Hematopoietic multipotent progenitor cell (in vitro differentiated cells): ENCODE measurements around the gene SCG2. TPM values are rescaled to one million over a fixed set of nuclear protein-coding genes. Genes with fewer than 3 reads are reported as not detected.

Source experiments
- DNase-seq, 3 donors: peaks; one replicate each; pipeline ENCODE4 v3.0.0-alpha.2; 2011 to 2015; ENCODE audit warnings: low read depth in 2 of 3, low spot score in 2 of 3
- total RNA-seq: library from RNA; depleted of rRNA; stranded (reverse); fragments of >200 nt; gene quantifications from one replicate; pipeline ENCODE4 v1.2.3, GENCODE V29; 2012

SCG2 gene
- total RNA-seq, 1 donor = not detected

GRCh38 chr2:223578846-223579245, 23.3 kb downstream of the SCG2 start:
- no peak for DNase-seq

DNA sequence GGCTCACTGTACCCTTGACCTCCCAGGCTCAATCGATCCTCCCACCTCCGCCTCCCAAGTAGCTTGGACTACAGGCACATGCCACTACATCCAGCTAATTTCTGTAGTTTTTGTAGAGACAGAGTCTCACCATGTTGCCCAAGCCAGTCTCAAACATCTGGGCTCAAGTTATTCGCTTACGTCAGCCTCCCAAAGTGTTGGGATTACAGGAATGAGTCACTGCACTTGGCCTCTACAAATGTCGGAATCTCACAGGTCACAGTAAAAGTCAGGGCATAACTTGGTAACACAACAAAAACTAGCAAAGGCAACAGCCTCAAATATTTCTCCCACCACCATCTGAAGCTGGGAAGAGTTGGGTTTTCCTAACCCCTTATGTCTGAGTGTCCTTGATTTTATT, 25.3 kb downstream of the SCG2 start:
- no peak for DNase-seq

GRCh38 chr2:223570784-223571183, 31.4 kb downstream of the SCG2 start:
- DNase-seq = no peak

DNA sequence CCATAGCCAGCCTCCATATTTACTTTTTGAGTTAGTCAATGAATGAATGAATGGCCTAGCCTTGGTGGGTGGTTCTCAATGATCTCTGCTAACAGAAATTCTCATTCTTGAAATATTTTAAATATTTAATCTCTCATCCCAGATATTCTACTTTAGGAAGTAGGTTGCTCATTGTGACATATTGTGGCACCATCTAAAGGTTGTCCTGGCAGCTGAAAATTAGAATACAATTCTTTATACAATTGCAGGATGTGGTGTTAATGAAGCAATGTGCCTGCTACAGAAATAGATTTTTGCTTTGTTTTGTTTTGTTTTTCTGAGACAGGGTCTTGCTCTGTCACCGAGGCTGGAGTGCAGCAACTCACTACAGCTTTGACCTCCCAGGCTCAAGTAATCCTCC, 35.8 kb downstream of the SCG2 start:
- DNase-seq = no peak

DNA sequence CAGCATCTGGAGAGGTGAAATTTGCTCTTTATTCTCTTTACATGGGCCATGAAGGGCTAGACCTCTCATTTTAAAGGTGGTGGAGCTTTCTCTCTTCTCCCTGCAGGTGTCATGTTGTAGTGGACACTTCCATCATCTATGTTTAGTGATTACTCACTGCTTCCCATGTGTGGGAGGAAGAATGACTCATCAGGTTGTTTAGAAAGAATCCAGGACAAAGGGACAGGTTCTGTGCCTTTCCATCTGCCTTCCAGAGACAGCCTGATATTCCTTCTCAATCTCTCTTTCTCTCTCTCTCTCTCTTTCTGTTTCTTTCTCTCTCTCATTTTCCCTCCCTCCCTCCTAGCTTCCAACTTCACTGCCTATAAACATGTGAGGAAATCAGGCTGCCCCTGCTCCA, 38.7 kb downstream of the SCG2 start:
- no peak for DNase-seq

DNA sequence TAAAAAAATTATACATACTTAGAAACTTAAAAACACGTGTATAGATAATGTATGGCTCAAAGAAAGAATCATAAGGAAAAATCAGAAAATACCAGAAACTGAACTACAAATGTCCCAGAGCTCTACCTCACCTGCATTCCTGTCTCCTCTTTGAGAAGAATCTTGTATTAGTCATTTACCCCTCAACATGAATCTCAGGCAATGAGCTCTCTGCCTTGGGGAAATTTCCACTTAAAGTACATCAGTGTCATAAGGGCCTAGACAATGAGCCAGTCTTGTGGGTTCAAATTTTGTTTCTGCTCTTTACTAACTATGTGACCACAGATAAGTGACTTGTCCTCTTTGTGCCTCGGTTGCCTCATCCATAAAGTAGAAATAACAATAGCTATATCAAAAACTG, 40.1 kb downstream of the SCG2 start:
- no peak for DNase-seq

DNA sequence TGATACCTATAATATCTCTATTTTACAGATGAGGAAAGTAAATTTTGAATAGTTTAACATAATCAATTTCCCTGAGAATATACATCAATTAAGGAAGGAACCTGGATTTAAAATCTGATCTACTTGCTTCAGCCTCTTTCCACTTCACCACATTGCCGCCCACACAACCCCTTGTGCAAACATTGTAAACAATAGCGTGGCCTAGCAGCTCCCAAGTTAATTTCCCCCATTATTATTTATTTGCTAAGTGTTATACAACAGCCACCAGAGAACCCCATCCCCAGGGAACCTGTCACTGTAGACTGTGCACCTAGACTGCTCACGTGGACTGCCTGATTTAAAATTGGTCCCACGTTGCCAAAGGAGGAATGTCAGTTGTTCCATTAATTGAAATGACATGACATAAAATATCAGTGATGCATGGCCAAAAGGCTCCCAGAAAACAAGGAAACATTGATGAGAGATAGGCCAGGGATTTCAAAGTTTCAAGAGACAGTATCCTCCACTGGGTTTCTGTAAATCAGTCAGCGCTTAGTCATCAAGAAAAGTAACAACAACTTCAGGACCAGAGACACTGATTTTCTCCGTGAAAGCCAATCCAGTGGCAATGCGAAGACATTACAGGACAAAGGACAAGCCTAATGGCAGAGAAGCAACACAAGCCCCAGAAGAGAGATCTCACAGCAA, 41.3 kb downstream of the SCG2 start:
- no peak for DNase-seq

GRCh38 chr2:223558970-223559369, 43.2 kb downstream of the SCG2 start:
- DNase-seq = no peak

DNA sequence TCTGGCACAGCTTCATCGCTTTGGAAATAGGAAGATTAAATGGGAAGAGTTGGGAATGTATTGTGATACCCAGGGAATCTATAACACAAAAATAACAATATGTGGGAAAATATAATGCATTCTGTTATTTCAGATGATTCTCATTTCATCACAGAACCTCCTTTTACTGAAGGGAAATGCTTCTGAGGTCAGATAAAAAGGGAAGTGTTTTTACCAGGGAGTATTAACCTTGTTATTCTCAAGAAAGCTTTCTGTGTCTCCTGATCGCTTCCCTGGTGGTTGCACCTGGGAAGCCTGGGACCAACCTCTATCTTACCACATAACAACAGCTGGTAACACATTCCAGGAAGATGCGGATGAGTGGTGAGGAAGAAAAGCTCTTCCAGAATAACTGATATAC, 47.2 kb downstream of the SCG2 start:
- no peak for DNase-seq

DNA sequence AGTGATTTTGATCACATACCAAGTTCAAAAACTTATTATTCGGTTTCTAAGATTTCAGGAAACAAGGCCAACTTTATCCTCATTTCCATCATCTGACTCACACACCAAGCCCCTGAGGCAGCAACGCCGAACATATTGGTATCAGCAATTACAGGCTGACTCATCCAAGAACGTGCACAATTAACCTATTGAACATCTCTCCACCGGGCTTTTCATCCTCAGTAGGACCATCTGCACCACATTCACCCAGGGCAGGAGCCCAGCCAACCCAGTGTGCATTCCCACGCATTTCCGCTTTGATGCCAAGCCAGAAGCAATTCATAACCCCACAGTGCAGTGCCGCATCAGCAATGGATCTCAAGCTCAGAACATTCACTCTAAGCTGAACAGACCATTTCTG, 52.9 kb downstream of the SCG2 start:
- no peak for DNase-seq

DNA sequence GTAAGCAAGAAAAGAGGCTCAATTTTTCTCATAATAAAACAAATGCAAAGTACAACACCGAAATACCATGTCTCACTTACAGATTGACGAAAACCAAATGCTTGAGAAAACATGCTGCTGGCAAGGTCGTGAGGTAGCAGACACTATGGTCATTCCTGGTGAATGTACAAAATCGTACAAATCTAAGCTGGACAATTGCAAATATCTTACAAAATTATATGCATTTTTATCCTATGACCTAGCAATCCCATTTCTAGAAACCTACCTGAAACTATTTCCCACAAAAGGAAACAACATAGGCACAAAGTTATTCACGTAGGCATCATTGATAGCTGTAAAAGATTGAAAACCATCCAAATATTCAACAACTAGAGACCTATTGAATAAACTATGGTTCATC, 54.0 kb downstream of the SCG2 start:
- DNase-seq = no peak

Other genes with a start within 250 kb of the SCG2 start
- 0.81 TPM for gene AP1S3, start 235.2 kb upstream of the SCG2 start, total RNA-seq